ENCODE measurements around the gene FNDC3B. TPM values are rescaled to one million over a fixed set of nuclear protein-coding genes. Genes with fewer than 3 reads are reported as not detected.

Gene FNDC3B
- total RNA-seq, 4 donors from 2014 or later = 114 to 217 (median 164) TPM

- TF ChIP-seq CTCF (IDR thresholded peaks at IDR 0.05) = no peak
These were observed 237.8 kb downstream of the FNDC3B start for GRCh38 chr3:172277151-172277652.

GRCh38 chr3:172279191-172279640 is 239.8 kb downstream of the FNDC3B start:
- no peak for DNase-seq (ENCODE audit: low spot score)
- no peak for ATAC-seq (ENCODE audit: low FRiP score)
- no peak for TF ChIP-seq CTCF (IDR thresholded peaks at IDR 0.05)

More at GRCh38 chr3:172277151-172277652, 237.8 kb downstream of the FNDC3B start:
- DNase-seq (ENCODE audit: low spot score) (no peak), ATAC-seq (ENCODE audit: low FRiP score) (no peak)

- no peak for TF ChIP-seq CTCF (IDR thresholded peaks at IDR 0.05)
- ATAC-seq (ENCODE audit: low FRiP score) = no peak
- DNase-seq (ENCODE audit: low spot score) = no peak
These were observed 240.6 kb downstream of the FNDC3B start for GRCh38 chr3:172279974-172280373.

- no peak for TF ChIP-seq CTCF (IDR thresholded peaks at IDR 0.05)
- ATAC-seq (ENCODE audit: low FRiP score) (peak; percentile 32), DNase-seq (ENCODE audit: low spot score) (no peak)
These were observed 241.2 kb downstream of the FNDC3B start for GRCh38 chr3:172280406-172281051.

GRCh38 chr3:172281884-172282283 is 242.5 kb downstream of the FNDC3B start:
- no peak for ATAC-seq (ENCODE audit: low FRiP score)
- TF ChIP-seq CTCF (IDR thresholded peaks at IDR 0.05) = no peak
- DNase-seq (ENCODE audit: low spot score) = no peak

GRCh38 chr3:172282850-172283249 is 243.5 kb downstream of the FNDC3B start:
- DNase-seq (ENCODE audit: low spot score) = no peak
- no peak for TF ChIP-seq CTCF (IDR thresholded peaks at IDR 0.05)
- no peak for ATAC-seq (ENCODE audit: low FRiP score)

GRCh38 chr3:172283841-172284357 is 244.5 kb downstream of the FNDC3B start:
- no peak for TF ChIP-seq CTCF (IDR thresholded peaks at IDR 0.05)
- ATAC-seq (ENCODE audit: low FRiP score) (no peak), DNase-seq (ENCODE audit: low spot score) (no peak)

Data from omental fat pad (tissue), 4 donors.